Neuronal stem cell (in vitro differentiated cells): ENCODE results near the gene PAM.

Source experiments
- DNase-seq: peaks from one replicate; pipeline ENCODE4 v3.0.0-alpha.2; 2013; ENCODE audit warnings: low spot score
- H2AFZ ChIP-seq: one replicate; pipeline ENCODE4 v1.6.1; 2013; ENCODE audit warnings: mild to moderate bottlenecking, low read length, inconsistent platforms
- H2AK5ac ChIP-seq: 2 replicates; pipeline ENCODE4 v1.6.1; 2013; ENCODE audit warnings: low read depth, mild to moderate bottlenecking, inconsistent platforms, low read length, moderate library complexity, mixed read lengths
- H2BK120ac ChIP-seq: 2 replicates; pipeline ENCODE4 v1.6.1; 2013; ENCODE audit warnings: low read depth, mild to moderate bottlenecking, inconsistent platforms, low read length, moderate library complexity, mixed read lengths
- H2BK12ac ChIP-seq: one replicate; pipeline ENCODE4 v1.6.1; 2013; ENCODE audit warnings: low read length, inconsistent platforms
- H2BK15ac ChIP-seq: 2 replicates; pipeline ENCODE4 v1.6.1; 2013; ENCODE audit warnings: mild to moderate bottlenecking, low read length, inconsistent platforms, mixed read lengths
- H2BK5ac ChIP-seq: one replicate; pipeline ENCODE4 v1.6.1; 2013; ENCODE audit warnings: inconsistent platforms, mild to moderate bottlenecking, low read length, moderate library complexity
- H3K14ac ChIP-seq: one replicate; pipeline ENCODE4 v1.6.1; 2013; ENCODE audit warnings: low read length, inconsistent platforms
- H3K18ac ChIP-seq: 2 replicates; pipeline ENCODE4 v1.6.1; 2013; ENCODE audit warnings: low read length, inconsistent platforms
- H3K23ac ChIP-seq: 2 replicates; pipeline ENCODE4 v1.6.1; 2013; ENCODE audit warnings: low read depth, mild to moderate bottlenecking, mixed read lengths, low read length, inconsistent platforms; ENCODE audit not compliant: poor library complexity
- H3K27ac ChIP-seq: replicated peaks from 3 replicates; pipeline ENCODE4 v1.5.1; 2013; ENCODE audit warnings: low read length, inconsistent platforms
- H3K27me3 ChIP-seq, 3 experiments: 2 replicates each; pipeline ENCODE4 v1.6.1; 2013; ENCODE audit warnings: low read length in 3 of 3, mild to moderate bottlenecking in 2 of 3, inconsistent platforms in 1 of 3, low read depth in 1 of 3, mixed read lengths in 1 of 3, moderate library complexity in 1 of 3; ENCODE audit not compliant: control insufficient read depth in 3 of 3, insufficient read depth in 3 of 3
- H3K36me3 ChIP-seq, 2 donors: replicated peaks in 1 of 2; 2 replicates each; pipeline ENCODE4 v1.6.1; 2013; ENCODE audit warnings: low read length in 2 of 2; ENCODE audit not compliant: control insufficient read depth in 2 of 2, insufficient read depth in 2 of 2
- H3K4ac ChIP-seq: 2 replicates; pipeline ENCODE4 v1.6.1; 2013; ENCODE audit warnings: inconsistent platforms, mild to moderate bottlenecking, low read length, moderate library complexity
- H3K4me1 ChIP-seq, 2 donors: 1 replicate in 1 of 2; 2 replicates in 1 of 2; pipeline ENCODE4 v1.6.1; 2013; ENCODE audit warnings: low read length in 2 of 2, low read depth in 1 of 2; ENCODE audit not compliant: control insufficient read depth in 2 of 2, insufficient read depth in 1 of 2
- H3K4me2 ChIP-seq: one replicate; pipeline ENCODE4 v1.6.1; 2013; ENCODE audit warnings: mild to moderate bottlenecking, low read length, inconsistent platforms; ENCODE audit not compliant: insufficient read depth, poor library complexity, severe bottlenecking
- H3K4me3 ChIP-seq, 2 donors: 2 replicates each; pipeline ENCODE4 v1.5.1; 2013; ENCODE audit warnings: low read length in 2 of 2, mild to moderate bottlenecking in 2 of 2, inconsistent platforms in 1 of 2, moderate library complexity in 1 of 2
- H3K79me1 ChIP-seq: one replicate; pipeline ENCODE4 v1.6.1; 2013; ENCODE audit warnings: low read depth, mild to moderate bottlenecking, inconsistent platforms, low read length, moderate library complexity
- H3K9ac ChIP-seq: one replicate; pipeline ENCODE4 v1.6.1; 2013; ENCODE audit warnings: mild to moderate bottlenecking, low read depth, low read length, inconsistent platforms; ENCODE audit not compliant: poor library complexity
- H3K9me3 ChIP-seq, 2 donors: replicated peaks in 1 of 2; 2 replicates each; pipeline versions ENCODE3 to v1.6.1; 2013; ENCODE audit warnings: low read length in 2 of 2, mild to moderate bottlenecking in 2 of 2, inconsistent platforms in 1 of 2, low read depth in 1 of 2, mixed read lengths in 1 of 2, moderate library complexity in 1 of 2; ENCODE audit not compliant: control insufficient read depth in 2 of 2, insufficient read depth in 1 of 2
- H4K8ac ChIP-seq: one replicate; pipeline ENCODE4 v1.6.1; 2013; ENCODE audit warnings: low read depth, mild to moderate bottlenecking, inconsistent platforms, low read length, moderate library complexity
- H4K91ac ChIP-seq: one replicate; pipeline ENCODE4 v1.6.1; 2013; ENCODE audit warnings: low read length, low read depth, mild to moderate bottlenecking, inconsistent platforms; ENCODE audit not compliant: poor library complexity
- WGBS, 2 donors: extraction: QIAGEN DNeasy Blood & Tissue Kit; methylation state at CpG; one replicate each; pipeline ENCODE4 v1.1.7; 2013; ENCODE audit warnings: missing lambda C conversion rate in 2 of 2, mixed read lengths in 1 of 2; ENCODE audit not compliant: insufficient read length in 2 of 2, insufficient replicate concordance in 1 of 2; ENCODE audit errors: extremely low coverage in 2 of 2; 5-methylcytosine and 5-hydroxymethylcytosine counted together

Gene PAM

GRCh38 chr5:102921341-102922044 lies 166.4 kb downstream of the PAM start:
- H3K79me1 ChIP-seq = no peaks in the 10 kb centered on the region
- H3K4me3 ChIP-seq = no peak overlapping the region
- WGBS, 2 donors = no CpG with 5 or more reads among the region's 1 CpG
- H3K36me3 ChIP-seq = peaks cover 0 to 12% of the 10 kb centered on the region in 2 donors
- no peak overlapping the region for H4K8ac ChIP-seq
- no peak overlapping the region for H2BK120ac ChIP-seq
- no peak overlapping the region for H3K4me2 ChIP-seq
- no peaks in the 10 kb centered on the region for H3K4me1 ChIP-seq
- no peaks in the 10 kb centered on the region for H3K9me3 ChIP-seq
- no peak overlapping the region for H3K18ac ChIP-seq
- no peak overlapping the region for H2BK5ac ChIP-seq
- H3K14ac ChIP-seq = no peak overlapping the region
- no peak overlapping the region for H2BK15ac ChIP-seq
- no peak overlapping the region for H4K91ac ChIP-seq
- no peak overlapping the region for H2BK12ac ChIP-seq
- no peak overlapping the region for H2AK5ac ChIP-seq
- H3K23ac ChIP-seq = no peak overlapping the region
- H3K4ac ChIP-seq = no peak overlapping the region
- H3K9ac ChIP-seq = no peak overlapping the region
- no peak overlapping the region for H3K27ac ChIP-seq
- H3K27me3 ChIP-seq = no peaks in the 10 kb centered on the region
- H2AFZ ChIP-seq = no peak overlapping the region
- DNase-seq = no peak

GRCh38 chr5:102922111-102922720 lies 167.1 kb downstream of the PAM start:
- Histone ChIP-seq H2AFZ (no peak overlapping the region), H2BK120ac (no peak overlapping the region), H3K14ac (no peak overlapping the region), H3K18ac (no peak overlapping the region), H3K36me3 (peaks cover 0 to 19% of the 10 kb centered on the region in 2 donors), H2BK15ac (no peak overlapping the region), H3K4me2 (no peak overlapping the region), H3K27ac (no peak overlapping the region), H4K8ac (no peak overlapping the region), H3K9me3 (no peaks in the 10 kb centered on the region), H3K4me1 (peaks cover 2 to 5% of the 10 kb centered on the region in 2 donors), H3K9ac (no peak overlapping the region), H3K27me3 (no peaks in the 10 kb centered on the region), H4K91ac (no peak overlapping the region), H3K79me1 (no peaks in the 10 kb centered on the region), H2BK12ac (no peak overlapping the region), H3K23ac (no peak overlapping the region), H3K4ac (no peak overlapping the region), H2AK5ac (no peak overlapping the region), H3K4me3 (no peak overlapping the region), H2BK5ac (no peak overlapping the region)
- no CpG with 5 or more reads among the region's 6 CpGs for WGBS, 2 donors
- DNase-seq = no peak

- Histone ChIP-seq H3K36me3 (peaks cover 0 to 24% of the 10 kb centered on the region in 2 donors), H2BK5ac (no peak overlapping the region), H2BK15ac (no peak overlapping the region), H3K18ac (no peak overlapping the region), H3K27me3 (no peaks in the 10 kb centered on the region), H2AFZ (no peak overlapping the region), H3K4me1 (peaks cover 2 to 6% of the 10 kb centered on the region in 2 donors), H4K91ac (no peak overlapping the region), H3K14ac (no peak overlapping the region), H4K8ac (no peak overlapping the region), H2BK12ac (no peak overlapping the region), H2AK5ac (no peak overlapping the region), H3K4me3 (no peak overlapping the region), H3K23ac (no peak overlapping the region), H2BK120ac (no peak overlapping the region), H3K9me3 (no peaks in the 10 kb centered on the region), H3K79me1 (no peaks in the 10 kb centered on the region), H3K9ac (no peak overlapping the region), H3K27ac (no peak overlapping the region), H3K4me2 (no peak overlapping the region), H3K4ac (no peak overlapping the region)
- no peak for DNase-seq
- no CpG with 5 or more reads among the region's 4 CpGs for WGBS, 2 donors
These were observed 167.8 kb downstream of the PAM start for GRCh38 chr5:102922799-102923477.

- Histone ChIP-seq H3K36me3 (peaks cover 0 to 35% of the 10 kb centered on the region in 2 donors), H3K4me2 (no peak overlapping the region), H3K27ac (no peak overlapping the region), H4K8ac (no peak overlapping the region), H2BK15ac (no peak overlapping the region), H4K91ac (no peak overlapping the region), H2AFZ (no peak overlapping the region), H3K4me1 (peaks cover 2 to 6% of the 10 kb centered on the region in 2 donors), H3K9ac (no peak overlapping the region), H3K79me1 (no peaks in the 10 kb centered on the region), H2AK5ac (no peak overlapping the region), H2BK12ac (no peak overlapping the region), H3K9me3 (no peaks in the 10 kb centered on the region), H3K18ac (no peak overlapping the region), H3K14ac (no peak overlapping the region), H3K27me3 (no peaks in the 10 kb centered on the region), H2BK120ac (no peak overlapping the region), H2BK5ac (no peak overlapping the region), H3K4ac (no peak overlapping the region), H3K4me3 (no peak overlapping the region), H3K23ac (no peak overlapping the region)
- no CpG with 5 or more reads among the region's 2 CpGs for WGBS, 2 donors
- DNase-seq = no peak
These were observed 169.9 kb downstream of the PAM start for GRCh38 chr5:102924963-102925362.
